GM15510 (cell line): ENCODE data around the gene CHCHD1.

ENCODE experiments used
- POLR2A ChIP-seq: IDR thresholded peaks from 3 replicates; pipeline ENCODE4 v1.6.1; 2011; ENCODE audit warnings: borderline replicate concordance; ENCODE audit not compliant: insufficient read length; ENCODE audit errors: extremely low read depth

CHCHD1 gene

GRCh38 chr10:73785721-73786511 is 4.1 kb downstream of the CHCHD1 start:
- no peak for TF ChIP-seq POLR2A

DNA sequence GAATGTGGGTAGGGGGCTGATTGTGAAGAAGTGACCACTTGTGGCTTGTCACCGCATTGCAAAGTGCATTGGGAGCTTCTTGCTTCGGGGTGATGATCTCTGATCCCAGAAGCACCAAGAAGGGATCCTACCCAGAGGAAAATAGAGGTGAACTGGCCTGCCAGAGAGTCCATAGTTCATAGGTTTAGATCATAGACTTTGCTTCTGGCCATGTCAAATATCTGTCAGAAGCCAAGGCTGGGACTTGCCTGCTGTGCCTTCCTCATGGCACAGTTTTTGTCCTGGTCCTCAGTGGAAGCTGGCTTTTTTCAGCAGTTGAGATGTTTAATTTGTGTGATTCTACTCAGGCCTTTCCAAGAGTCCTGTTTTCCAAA is 4.7 kb downstream of the CHCHD1 start:
- no peak for TF ChIP-seq POLR2A

DNA sequence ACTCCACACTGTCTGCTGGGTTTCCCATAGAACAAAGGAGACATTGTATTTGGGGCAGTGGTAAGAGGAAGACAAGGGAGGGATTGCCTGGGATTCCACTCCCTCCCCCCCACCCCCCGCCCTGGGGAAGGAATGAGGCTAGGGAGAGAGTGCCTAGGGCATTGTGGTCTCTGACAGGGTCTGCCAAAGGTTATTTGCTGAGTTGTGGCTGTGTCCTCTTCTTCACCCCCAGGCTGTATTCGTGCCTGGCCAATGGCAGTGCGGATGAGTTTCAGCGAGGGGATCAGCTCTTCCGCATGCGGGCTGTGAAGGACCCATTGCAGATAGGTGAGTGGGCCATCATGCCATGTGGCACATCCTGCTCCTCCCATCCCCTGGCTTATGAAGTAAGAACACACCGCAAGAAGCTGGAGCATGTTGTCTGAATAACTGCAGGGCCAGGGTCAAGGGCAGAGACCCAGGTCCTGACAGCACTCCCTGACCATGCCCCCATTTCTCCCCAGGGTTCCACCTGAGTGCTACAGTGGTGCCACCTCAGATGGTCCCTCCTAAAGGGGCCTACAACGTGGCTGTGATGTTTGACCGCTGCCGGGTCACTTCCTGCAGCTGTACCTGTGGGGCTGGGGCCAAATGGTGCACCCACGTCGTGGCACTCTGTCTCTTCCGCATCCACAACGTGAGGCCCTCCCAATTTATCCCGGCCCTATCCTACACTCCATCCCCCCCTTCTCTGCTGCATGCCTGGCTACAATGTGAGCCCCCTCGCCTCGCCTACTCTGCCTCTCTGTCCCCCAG is 7.2 kb downstream of the CHCHD1 start:
- no peak for TF ChIP-seq POLR2A

GRCh38 chr10:73789659-73790055 is 7.8 kb downstream of the CHCHD1 start:
- TF ChIP-seq POLR2A = no peak

GRCh38 chr10:73790886-73791625 is 9.2 kb downstream of the CHCHD1 start:
- no peak for TF ChIP-seq POLR2A

- no peak for TF ChIP-seq POLR2A
Measured at GRCh38 chr10:73791871-73792400, 10.1 kb downstream of the CHCHD1 start.

DNA sequence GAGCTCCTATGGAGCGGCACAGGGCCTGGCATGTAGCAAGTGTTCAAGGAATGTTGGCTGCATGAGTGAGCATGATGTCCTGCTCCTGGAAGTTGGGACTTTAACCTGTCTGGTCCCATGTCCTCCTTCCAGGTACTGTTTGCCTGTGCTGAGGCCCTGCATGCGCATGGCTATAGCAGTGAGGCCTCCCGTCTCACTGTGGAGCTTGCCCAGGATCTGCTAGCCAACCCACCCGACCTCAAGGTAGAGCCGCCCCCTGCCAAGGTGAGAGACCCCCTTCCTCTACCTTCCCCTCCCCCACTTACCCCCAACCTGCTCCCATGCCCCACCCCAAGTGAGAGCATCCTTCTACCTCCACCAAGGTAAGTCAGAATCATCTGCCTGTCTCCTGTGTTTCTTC is 11.6 kb downstream of the CHCHD1 start:
- TF ChIP-seq POLR2A = no peak

DNA sequence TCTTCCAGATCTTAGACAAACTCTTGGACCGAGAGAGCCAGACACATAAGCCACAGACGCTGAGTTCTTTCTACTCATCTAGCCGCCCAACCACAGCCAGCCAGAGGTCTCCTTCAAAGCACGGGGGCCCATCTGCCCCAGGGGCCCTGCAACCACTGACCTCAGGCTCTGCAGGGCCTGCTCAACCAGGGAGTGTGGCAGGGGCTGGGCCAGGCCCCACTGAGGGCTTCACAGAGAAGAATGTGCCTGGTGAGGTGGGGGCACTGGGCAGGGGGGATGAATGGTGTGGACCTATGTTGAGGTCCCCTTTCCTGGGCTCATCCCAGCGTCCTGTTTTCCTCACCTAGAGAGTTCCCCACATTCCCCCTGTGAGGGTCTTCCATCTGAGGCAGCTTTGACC is 14.9 kb downstream of the CHCHD1 start:
- TF ChIP-seq POLR2A = no peak

- TF ChIP-seq POLR2A = no peak
Measured at GRCh38 chr10:73797324-73798025, 15.6 kb downstream of the CHCHD1 start.

DNA sequence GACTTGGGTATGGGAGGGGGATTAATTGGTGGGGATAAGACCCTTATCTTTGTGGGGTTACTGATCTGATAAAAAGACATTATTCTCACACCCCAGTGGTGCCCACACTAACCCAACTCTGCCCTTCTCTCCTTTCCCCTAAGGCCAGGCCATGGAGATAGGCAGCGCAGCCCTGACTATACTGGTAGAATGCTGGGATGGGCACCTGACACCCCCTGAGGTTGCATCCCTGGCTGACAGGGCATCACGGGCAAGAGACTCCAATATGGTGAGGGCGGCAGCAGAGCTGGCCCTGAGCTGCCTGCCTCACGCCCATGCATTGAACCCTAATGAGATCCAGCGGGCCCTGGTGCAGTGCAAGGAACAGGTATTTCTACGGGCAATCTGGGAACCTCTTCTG is 16.2 kb downstream of the CHCHD1 start:
- TF ChIP-seq POLR2A = no peak

- TF ChIP-seq POLR2A = no peak
Measured at GRCh38 chr10:73798927-73799560, 17.2 kb downstream of the CHCHD1 start.

DNA sequence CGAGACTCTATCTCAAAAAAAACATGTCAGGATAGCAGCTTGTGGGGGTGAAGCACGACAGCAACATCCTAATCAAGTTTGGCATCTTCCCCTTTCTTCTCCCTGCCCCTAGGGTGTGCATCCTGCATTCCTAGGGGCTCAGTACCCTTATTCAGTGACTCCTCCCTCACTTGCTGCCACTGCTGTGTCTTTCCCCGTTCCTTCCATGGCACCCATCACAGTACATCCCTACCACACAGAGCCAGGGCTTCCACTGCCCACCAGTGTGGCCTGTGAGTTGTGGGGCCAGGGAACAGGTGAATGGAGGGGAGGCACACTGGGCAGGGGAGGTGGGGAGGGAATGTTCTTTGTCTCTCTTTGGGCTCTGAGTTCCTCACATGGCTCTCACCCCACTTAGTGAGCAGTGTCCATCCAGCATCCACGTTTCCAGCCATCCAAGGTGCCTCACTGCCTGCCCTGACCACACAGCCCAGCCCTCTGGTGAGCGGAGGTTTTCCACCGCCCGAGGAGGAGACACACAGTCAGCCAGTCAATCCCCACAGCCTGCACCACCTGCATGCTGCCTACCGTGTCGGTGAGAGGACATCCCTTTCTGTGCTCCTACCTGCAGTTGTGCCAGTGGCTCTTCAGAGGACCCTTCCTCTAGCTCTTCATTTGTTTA is 18.2 kb downstream of the CHCHD1 start:
- TF ChIP-seq POLR2A = no peak

GRCh38 chr10:73800560-73801252 is 18.9 kb downstream of the CHCHD1 start:
- peak; percentile 6 for TF ChIP-seq POLR2A
